ENCODE data around the gene DTX1.

DTX1 gene

GRCh38 chr12:113062502-113063395 lies 6.2 kb downstream of the DTX1 start:
- Histone ChIP-seq H3K9ac (ENCODE audit: low read length) (no peak overlapping the region), H4K8ac (ENCODE audit: low read depth, low read length) (no peak overlapping the region), H3K9me3 (ENCODE audit: insufficient read depth, low read depth, low read length) (peaks cover 7% of the 10 kb centered on the region), H3K27me3 (ENCODE audit: insufficient read depth, low read length) (peaks cover 5% of the 10 kb centered on the region), H2BK5ac (ENCODE audit: low read depth, low read length, poor library complexity) (no peak overlapping the region), H2BK12ac (ENCODE audit: low read length) (no peak overlapping the region), H3K23ac (ENCODE audit: low read length) (no peak overlapping the region), H3K36me3 (ENCODE audit: control insufficient read depth in 1 of 2, insufficient read depth in 2 of 2, low read length in 2 of 2) (no peaks in the 10 kb centered on the region), H3K4me3 (ENCODE audit: low read depth, low read length) (no peak overlapping the region), H3K14ac (ENCODE audit: low read length) (no peak overlapping the region), H3K4me2 (ENCODE audit: low read length) (no peak overlapping the region), H3K18ac (ENCODE audit: low read length) (no peak overlapping the region), H3K79me1 (ENCODE audit: low read length) (no peaks in the 10 kb centered on the region), H4K12ac (ENCODE audit: low read depth, low read length) (no peak overlapping the region), H3K4me1 (ENCODE audit: control insufficient read depth in 1 of 2, insufficient read depth in 2 of 2, low read length in 2 of 2) (no peaks in the 10 kb centered on the region), H3K27ac (ENCODE audit: low read depth, low read length) (no peak overlapping the region), H2AK5ac (ENCODE audit: low read length) (no peak overlapping the region), H2BK120ac (ENCODE audit: insufficient read depth, low read length, poor library complexity) (no peak overlapping the region), H3K4ac (ENCODE audit: low read depth, low read length) (no peak overlapping the region), H2AFZ (ENCODE audit: insufficient read depth, low read length, poor library complexity) (no peak overlapping the region), H3K79me2 (ENCODE audit: control insufficient read depth, insufficient read depth, low read length, poor library complexity) (no peaks in the 10 kb centered on the region), H4K91ac (ENCODE audit: low read depth, low read length) (no peak overlapping the region)
- no peak for DNase-seq
- WGBS (ENCODE audit: extremely low coverage, insufficient coverage, insufficient read length), result no CpG with 5 or more reads among the region's 23 CpGs

GRCh38 chr12:113063396-113064350 lies 7.1 kb downstream of the DTX1 start:
- no peak overlapping the region for H2BK12ac ChIP-seq (ENCODE audit: low read length)
- H3K36me3 ChIP-seq (ENCODE audit: control insufficient read depth in 1 of 2, insufficient read depth in 2 of 2, low read length in 2 of 2), result no peaks in the 10 kb centered on the region
- no peak overlapping the region for H2AFZ ChIP-seq (ENCODE audit: insufficient read depth, low read length, poor library complexity)
- H4K12ac ChIP-seq (ENCODE audit: low read depth, low read length), result no peak overlapping the region
- peaks cover 7% of the 10 kb centered on the region for H3K9me3 ChIP-seq (ENCODE audit: insufficient read depth, low read depth, low read length)
- no peaks in the 10 kb centered on the region for H3K79me1 ChIP-seq (ENCODE audit: low read length)
- H3K27ac ChIP-seq (ENCODE audit: low read depth, low read length), result no peak overlapping the region
- H4K8ac ChIP-seq (ENCODE audit: low read depth, low read length), result no peak overlapping the region
- H3K4me1 ChIP-seq (ENCODE audit: control insufficient read depth in 1 of 2, insufficient read depth in 2 of 2, low read length in 2 of 2), result no peaks in the 10 kb centered on the region
- H3K27me3 ChIP-seq (ENCODE audit: insufficient read depth, low read length), result no peaks in the 10 kb centered on the region
- no peak overlapping the region for H3K23ac ChIP-seq (ENCODE audit: low read length)
- no peak overlapping the region for H3K4me3 ChIP-seq (ENCODE audit: low read depth, low read length)
- WGBS (ENCODE audit: extremely low coverage, insufficient coverage, insufficient read length), result no CpG with 5 or more reads among the region's 9 CpGs
- no peaks in the 10 kb centered on the region for H3K79me2 ChIP-seq (ENCODE audit: control insufficient read depth, insufficient read depth, low read length, poor library complexity)
- no peak overlapping the region for H2BK5ac ChIP-seq (ENCODE audit: low read depth, low read length, poor library complexity)
- H3K9ac ChIP-seq (ENCODE audit: low read length), result no peak overlapping the region
- H4K91ac ChIP-seq (ENCODE audit: low read depth, low read length), result no peak overlapping the region
- H3K18ac ChIP-seq (ENCODE audit: low read length), result no peak overlapping the region
- DNase-seq, result no peak
- H3K4ac ChIP-seq (ENCODE audit: low read depth, low read length), result no peak overlapping the region
- H2BK120ac ChIP-seq (ENCODE audit: insufficient read depth, low read length, poor library complexity), result no peak overlapping the region
- H3K4me2 ChIP-seq (ENCODE audit: low read length), result no peak overlapping the region
- H3K14ac ChIP-seq (ENCODE audit: low read length), result no peak overlapping the region
- H2AK5ac ChIP-seq (ENCODE audit: low read length), result no peak overlapping the region

- H3K9me3 ChIP-seq (ENCODE audit: insufficient read depth, low read depth, low read length), result peaks cover 3% of the 10 kb centered on the region
- H3K14ac ChIP-seq (ENCODE audit: low read length), result no peak overlapping the region
- no peak overlapping the region for H2BK120ac ChIP-seq (ENCODE audit: insufficient read depth, low read length, poor library complexity)
- no peak overlapping the region for H3K4me2 ChIP-seq (ENCODE audit: low read length)
- H2AK5ac ChIP-seq (ENCODE audit: low read length), result no peak overlapping the region
- WGBS (ENCODE audit: extremely low coverage, insufficient coverage, insufficient read length), result no CpG with 5 or more reads among the region's 5 CpGs
- H3K9ac ChIP-seq (ENCODE audit: low read length), result no peak overlapping the region
- H3K18ac ChIP-seq (ENCODE audit: low read length), result no peak overlapping the region
- H4K12ac ChIP-seq (ENCODE audit: low read depth, low read length), result no peak overlapping the region
- H2BK12ac ChIP-seq (ENCODE audit: low read length), result no peak overlapping the region
- no peak overlapping the region for H4K8ac ChIP-seq (ENCODE audit: low read depth, low read length)
- H4K91ac ChIP-seq (ENCODE audit: low read depth, low read length), result no peak overlapping the region
- H3K4ac ChIP-seq (ENCODE audit: low read depth, low read length), result no peak overlapping the region
- no peak overlapping the region for H3K23ac ChIP-seq (ENCODE audit: low read length)
- no peaks in the 10 kb centered on the region for H3K79me1 ChIP-seq (ENCODE audit: low read length)
- H3K4me3 ChIP-seq (ENCODE audit: low read depth, low read length), result no peak overlapping the region
- H3K27me3 ChIP-seq (ENCODE audit: insufficient read depth, low read length), result no peaks in the 10 kb centered on the region
- H3K79me2 ChIP-seq (ENCODE audit: control insufficient read depth, insufficient read depth, low read length, poor library complexity), result no peaks in the 10 kb centered on the region
- no peak overlapping the region for H3K27ac ChIP-seq (ENCODE audit: low read depth, low read length)
- no peak overlapping the region for H2AFZ ChIP-seq (ENCODE audit: insufficient read depth, low read length, poor library complexity)
- DNase-seq, result no peak
- no peak overlapping the region for H2BK5ac ChIP-seq (ENCODE audit: low read depth, low read length, poor library complexity)
- no peaks in the 10 kb centered on the region for H3K36me3 ChIP-seq (ENCODE audit: control insufficient read depth in 1 of 2, insufficient read depth in 2 of 2, low read length in 2 of 2)
- H3K4me1 ChIP-seq (ENCODE audit: control insufficient read depth in 1 of 2, insufficient read depth in 2 of 2, low read length in 2 of 2), result no peaks in the 10 kb centered on the region
Observed at GRCh38 chr12:113064395-113065125, 8.0 kb downstream of the DTX1 start.

Data from trophoblast cell (in vitro differentiated cells and primary cell).